ENCODE measurements around the gene ATP11A. TPM values are rescaled to one million over a fixed set of nuclear protein-coding genes. Genes with fewer than 3 reads are reported as not detected.
A peak's percentile ranks its signal among the peaks of the same experiment; 100 is the strongest.

Gene ATP11A
- total RNA-seq, 1 experiment from 2014 or later: 80.4 TPM

DNA sequence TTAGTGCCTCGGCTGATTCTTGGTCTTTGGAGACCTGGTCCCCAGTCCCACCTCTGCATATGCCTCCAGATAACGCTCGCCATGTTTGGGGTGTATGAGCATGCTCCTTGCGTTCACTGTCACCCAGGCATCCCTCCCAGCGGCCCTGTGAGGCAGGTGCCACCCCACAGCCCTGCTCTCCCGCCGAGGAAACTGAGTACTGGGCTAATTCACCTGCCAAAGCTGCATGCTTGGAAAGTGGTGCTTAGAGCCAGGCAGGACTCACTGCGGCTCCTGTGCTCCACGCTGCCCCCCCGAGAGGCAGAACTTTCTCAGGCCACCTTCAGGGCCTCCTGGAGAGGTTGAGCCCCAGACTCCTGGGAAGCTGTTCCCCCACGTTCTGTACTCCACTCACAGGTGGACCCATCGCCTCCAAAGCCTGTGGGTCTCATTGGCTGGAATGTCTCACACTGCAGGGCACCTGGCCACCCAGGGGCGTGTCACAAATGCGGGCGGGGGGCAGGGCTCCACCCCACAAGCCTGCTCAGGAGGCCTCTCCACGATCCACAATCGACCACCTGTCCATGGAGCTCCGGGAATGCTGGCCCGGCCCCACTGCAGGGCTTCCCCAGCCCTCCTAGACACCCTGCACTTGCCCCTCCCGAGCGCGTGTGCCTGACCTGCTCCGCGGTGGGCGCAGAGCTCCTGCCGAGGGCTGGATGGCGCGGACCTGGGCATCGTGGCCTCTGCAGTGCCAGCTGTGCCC, 64.6 kb downstream of the ATP11A start:
- ChIA-PET POLR2A (no interaction called here), CTCF (no interaction called here), RAD21 (ENCODE audit: low non-redundant PET in 1 of 2, low total read pairs in 2 of 2, uncharacterized antibody in 2 of 2, unreplicated experiment in 2 of 2) (no interaction called here)
- BruUV-seq (replicated peaks): no TSS peak
- intact Hi-C loops (cut with micrococcal nuclease): no loop called here
- ATAC-seq: peak; percentile 22; the same call in 1 of the 2 replicates
- no peaks in the 10 kb centered on the region for H3K27me3 ChIP-seq (ENCODE audit: insufficient read depth, low read length)
- H3K36me3 ChIP-seq (ENCODE audit: control insufficient read depth in 1 of 2, insufficient read depth in 2 of 2, low read length in 2 of 2): no peaks in the 10 kb centered on the region
- H3K4me2 ChIP-seq (ENCODE audit: low read length): no peak overlapping the region
- no peak overlapping the region for H3K9ac ChIP-seq (ENCODE audit: low read length)
- DNase-seq (ENCODE audit: low read depth, low spot score): no peak
- H3K79me2 ChIP-seq (ENCODE audit: insufficient read depth, low read length): peaks cover 15% of the 10 kb centered on the region
- no peak overlapping the region for H3K27ac ChIP-seq (ENCODE audit: low read depth, low read length)
- no peak for TF ChIP-seq TCF7L2 (IDR thresholded peaks at IDR 0.05; ENCODE audit: borderline replicate concordance, extremely low read depth, insufficient read depth, insufficient read length)
- TF ChIP-seq FOSL1 (IDR thresholded peaks at IDR 0.05; ENCODE audit: low read depth): no peak
- no peak for TF ChIP-seq EZH2phosphoT487 (IDR thresholded peaks at IDR 0.05; ENCODE audit: borderline replicate concordance)
- TF ChIP-seq EGR1 (IDR thresholded peaks at IDR 0.05; ENCODE audit: low read depth): no peak
- no peak for TF ChIP-seq SIN3A (IDR thresholded peaks at IDR 0.05; ENCODE audit: low read depth)
- no peak for TF ChIP-seq ELF1 (IDR thresholded peaks at IDR 0.05; ENCODE audit: borderline replicate concordance, low read depth)
- TF ChIP-seq YY1 (IDR thresholded peaks at IDR 0.05; ENCODE audit: extremely low read depth, insufficient replicate concordance, low read depth, low read length): no peak
- TF ChIP-seq JUND (IDR thresholded peaks at IDR 0.05): no peak
- no peak for TF ChIP-seq RAD21 (IDR thresholded peaks at IDR 0.05; ENCODE audit: low read depth)
- no peak for TF ChIP-seq CEBPB (IDR thresholded peaks at IDR 0.05; ENCODE audit: low read depth)
- no peak for TF ChIP-seq ZNF274 (IDR thresholded peaks at IDR 0.05; ENCODE audit: low read depth, low read length)
- TF ChIP-seq SRF (IDR thresholded peaks at IDR 0.05; ENCODE audit: low read depth): no peak
- TF ChIP-seq, protein P1, sequence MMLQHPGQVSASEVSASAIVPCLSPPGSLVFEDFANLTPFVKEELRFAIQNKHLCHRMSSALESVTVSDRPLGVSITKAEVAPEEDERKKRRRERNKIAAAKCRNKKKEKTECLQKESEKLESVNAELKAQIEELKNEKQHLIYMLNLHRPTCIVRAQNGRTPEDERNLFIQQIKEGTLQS (IDR thresholded peaks at IDR 0.05): no peak
- TF ChIP-seq, protein P2, sequence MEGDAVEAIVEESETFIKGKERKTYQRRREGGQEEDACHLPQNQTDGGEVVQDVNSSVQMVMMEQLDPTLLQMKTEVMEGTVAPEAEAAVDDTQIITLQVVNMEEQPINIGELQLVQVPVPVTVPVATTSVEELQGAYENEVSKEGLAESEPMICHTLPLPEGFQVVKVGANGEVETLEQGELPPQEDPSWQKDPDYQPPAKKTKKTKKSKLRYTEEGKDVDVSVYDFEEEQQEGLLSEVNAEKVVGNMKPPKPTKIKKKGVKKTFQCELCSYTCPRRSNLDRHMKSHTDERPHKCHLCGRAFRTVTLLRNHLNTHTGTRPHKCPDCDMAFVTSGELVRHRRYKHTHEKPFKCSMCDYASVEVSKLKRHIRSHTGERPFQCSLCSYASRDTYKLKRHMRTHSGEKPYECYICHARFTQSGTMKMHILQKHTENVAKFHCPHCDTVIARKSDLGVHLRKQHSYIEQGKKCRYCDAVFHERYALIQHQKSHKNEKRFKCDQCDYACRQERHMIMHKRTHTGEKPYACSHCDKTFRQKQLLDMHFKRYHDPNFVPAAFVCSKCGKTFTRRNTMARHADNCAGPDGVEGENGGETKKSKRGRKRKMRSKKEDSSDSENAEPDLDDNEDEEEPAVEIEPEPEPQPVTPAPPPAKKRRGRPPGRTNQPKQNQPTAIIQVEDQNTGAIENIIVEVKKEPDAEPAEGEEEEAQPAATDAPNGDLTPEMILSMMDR (IDR thresholded peaks at IDR 0.05 in 2 of 3, conservative IDR thresholded peaks at IDR 0.05 in 1 of 3; ENCODE audit: borderline replicate concordance in 1 of 3, insufficient read depth in 1 of 3, low read depth in 2 of 3, low read length in 2 of 3): no peak
- TF ChIP-seq, protein P3, sequence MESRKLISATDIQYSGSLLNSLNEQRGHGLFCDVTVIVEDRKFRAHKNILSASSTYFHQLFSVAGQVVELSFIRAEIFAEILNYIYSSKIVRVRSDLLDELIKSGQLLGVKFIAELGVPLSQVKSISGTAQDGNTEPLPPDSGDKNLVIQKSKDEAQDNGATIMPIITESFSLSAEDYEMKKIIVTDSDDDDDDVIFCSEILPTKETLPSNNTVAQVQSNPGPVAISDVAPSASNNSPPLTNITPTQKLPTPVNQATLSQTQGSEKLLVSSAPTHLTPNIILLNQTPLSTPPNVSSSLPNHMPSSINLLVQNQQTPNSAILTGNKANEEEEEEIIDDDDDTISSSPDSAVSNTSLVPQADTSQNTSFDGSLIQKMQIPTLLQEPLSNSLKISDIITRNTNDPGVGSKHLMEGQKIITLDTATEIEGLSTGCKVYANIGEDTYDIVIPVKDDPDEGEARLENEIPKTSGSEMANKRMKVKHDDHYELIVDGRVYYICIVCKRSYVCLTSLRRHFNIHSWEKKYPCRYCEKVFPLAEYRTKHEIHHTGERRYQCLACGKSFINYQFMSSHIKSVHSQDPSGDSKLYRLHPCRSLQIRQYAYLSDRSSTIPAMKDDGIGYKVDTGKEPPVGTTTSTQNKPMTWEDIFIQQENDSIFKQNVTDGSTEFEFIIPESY (IDR thresholded peaks at IDR 0.05; ENCODE audit: extremely low read depth, insufficient replicate concordance, low read length): no peak
- no peaks in the 10 kb centered on the region for H4K20me1 ChIP-seq (ENCODE audit: insufficient read depth)
- H3K9me2 ChIP-seq (ENCODE audit: insufficient read depth): no peaks in the 10 kb centered on the region
- no peak overlapping the region for H2AFZ ChIP-seq (ENCODE audit: low read depth, low read length, poor library complexity, severe bottlenecking)
- no peaks in the 10 kb centered on the region for H3K4me1 ChIP-seq (ENCODE audit: control insufficient read depth in 1 of 2, insufficient read depth in 2 of 2, low read length in 2 of 2)
- no peaks in the 10 kb centered on the region for H3K9me3 ChIP-seq (ENCODE audit: control insufficient read depth in 1 of 2, insufficient read depth in 1 of 2, low read depth in 1 of 2, low read length in 2 of 2)
- H3K4me3 ChIP-seq (replicated peaks in 1 of 2; ENCODE audit: low read depth in 1 of 2, low read length in 2 of 2): no peak overlapping the region

Data from HCT116 (cell line).